ENCODE data around the gene MALT1. TPM values are rescaled to one million over a fixed set of nuclear protein-coding genes. Genes with fewer than 3 reads are reported as not detected.
"Not testable (repeated sequence)": the region's sequence is repeated elsewhere in the genome, so short reads cannot be mapped to it uniquely, and the experiment has no call there.

MALT1 gene
- total RNA-seq, 1 experiment from 2014 or later = 24.2 TPM

DNA sequence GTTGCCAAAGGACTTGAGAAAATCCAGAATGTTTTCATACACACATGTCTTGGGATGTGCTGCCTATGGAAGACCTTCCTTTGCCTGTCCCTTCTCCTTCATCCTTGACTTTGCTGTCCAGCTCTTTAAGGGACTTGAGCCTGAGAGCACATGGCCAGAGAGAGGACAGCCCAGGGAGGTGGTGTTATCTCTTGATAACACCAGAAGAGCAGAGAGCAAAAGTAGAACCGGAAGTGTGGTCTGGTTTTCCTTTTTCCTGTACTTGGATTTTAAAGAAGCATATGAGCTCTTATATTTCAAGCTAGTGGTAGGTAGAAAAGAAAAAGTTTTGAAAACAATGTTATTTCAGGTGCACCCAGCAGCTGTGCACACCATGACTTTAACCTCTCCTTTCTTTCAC is 99.3 kb downstream of the MALT1 start:
- Histone ChIP-seq H3K79me2 (ENCODE audit: low read length) (no peaks in the 10 kb centered on the region), H3K27ac (ENCODE audit: low read length) (no peak overlapping the region), H2AFZ (ENCODE audit: low read length) (no peak overlapping the region), H3F3A (ENCODE audit: low read length, unreplicated experiment) (no peaks in the 10 kb centered on the region), H3K4me2 (ENCODE audit: low read length) (no peak overlapping the region), H3K4me1 (ENCODE audit: insufficient read depth, low read length) (0 out of 2 replicates have a peak, but pooled peaks cover 3% of the 10 kb centered on the region), H3K9me2 (replicated peaks; ENCODE audit: low read length) (no peaks in the 10 kb centered on the region), H3K36me3 (ENCODE audit: low read depth, low read length) (no peaks in the 10 kb centered on the region), H4K20me1 (ENCODE audit: low read length) (no peaks in the 10 kb centered on the region), H3K27me3 (ENCODE audit: low read length) (no peaks in the 10 kb centered on the region), H3K9me3 (ENCODE audit: low read length) (no peaks in the 10 kb centered on the region), H3K4me3 (ENCODE audit: low read length) (no peak overlapping the region), H3K9ac (ENCODE audit: low read length) (no peak overlapping the region)
- ChIA-PET CTCF (no interaction called here), POLR2A (ENCODE audit: unreplicated experiment) (no interaction called here)
- intact Hi-C loops (cut with micrococcal nuclease) = no loop called here
- DNase-seq (no peak), ATAC-seq (no peak)
- no TSS peak for BruUV-seq (replicated peaks)
- TF ChIP-seq EZH2phosphoT487 (IDR thresholded peaks at IDR 0.05; ENCODE audit: borderline replicate concordance, low read length) (no peak), EZH2 (IDR thresholded peaks at IDR 0.05; ENCODE audit: low read length, unreplicated experiment) (no peak)
- TF ChIP-seq, protein P1, sequence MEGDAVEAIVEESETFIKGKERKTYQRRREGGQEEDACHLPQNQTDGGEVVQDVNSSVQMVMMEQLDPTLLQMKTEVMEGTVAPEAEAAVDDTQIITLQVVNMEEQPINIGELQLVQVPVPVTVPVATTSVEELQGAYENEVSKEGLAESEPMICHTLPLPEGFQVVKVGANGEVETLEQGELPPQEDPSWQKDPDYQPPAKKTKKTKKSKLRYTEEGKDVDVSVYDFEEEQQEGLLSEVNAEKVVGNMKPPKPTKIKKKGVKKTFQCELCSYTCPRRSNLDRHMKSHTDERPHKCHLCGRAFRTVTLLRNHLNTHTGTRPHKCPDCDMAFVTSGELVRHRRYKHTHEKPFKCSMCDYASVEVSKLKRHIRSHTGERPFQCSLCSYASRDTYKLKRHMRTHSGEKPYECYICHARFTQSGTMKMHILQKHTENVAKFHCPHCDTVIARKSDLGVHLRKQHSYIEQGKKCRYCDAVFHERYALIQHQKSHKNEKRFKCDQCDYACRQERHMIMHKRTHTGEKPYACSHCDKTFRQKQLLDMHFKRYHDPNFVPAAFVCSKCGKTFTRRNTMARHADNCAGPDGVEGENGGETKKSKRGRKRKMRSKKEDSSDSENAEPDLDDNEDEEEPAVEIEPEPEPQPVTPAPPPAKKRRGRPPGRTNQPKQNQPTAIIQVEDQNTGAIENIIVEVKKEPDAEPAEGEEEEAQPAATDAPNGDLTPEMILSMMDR (conservative IDR thresholded peaks at IDR 0.05; ENCODE audit: low read depth, low read length) = no peak

- ChIA-PET POLR2A (ENCODE audit: unreplicated experiment) (no interaction called here), CTCF (no interaction called here)
Observed at GRCh38 chr18:58772161-58772560, 100.9 kb downstream of the MALT1 start.

DNA sequence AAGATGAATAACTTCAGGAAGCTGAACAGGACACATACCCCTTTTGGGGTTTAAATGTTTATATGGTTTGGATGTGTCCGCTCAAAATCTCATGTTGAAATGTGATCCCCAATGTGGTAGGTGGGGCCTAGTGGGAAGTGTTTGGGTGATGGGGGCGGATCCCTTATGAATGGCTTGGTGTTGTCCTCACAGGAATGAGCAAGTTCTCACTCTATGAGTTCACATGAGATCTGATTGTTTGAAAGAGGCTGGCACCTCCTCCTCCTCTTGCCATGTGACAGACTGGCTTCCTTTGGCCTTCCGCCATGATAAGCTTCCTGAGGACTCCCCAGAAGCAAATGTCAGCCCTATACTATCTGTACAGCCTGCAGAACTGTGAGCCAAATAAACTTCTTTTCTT is 104.8 kb downstream of the MALT1 start:
- H3K4me2 ChIP-seq (ENCODE audit: low read length) = no peak overlapping the region
- H3K27ac ChIP-seq (ENCODE audit: low read length) = no peak overlapping the region
- DNase-seq (no peak), ATAC-seq (no peak)
- H3K4me3 ChIP-seq (ENCODE audit: low read length) = no peak overlapping the region
- no peaks in the 10 kb centered on the region for H3K4me1 ChIP-seq (ENCODE audit: insufficient read depth, low read length)
- H3K9me2 ChIP-seq (replicated peaks; ENCODE audit: low read length) = no peaks in the 10 kb centered on the region
- no peaks in the 10 kb centered on the region for H3K27me3 ChIP-seq (ENCODE audit: low read length)
- BruUV-seq (replicated peaks) = no TSS peak
- ChIA-PET POLR2A (ENCODE audit: unreplicated experiment) (no interaction called here), CTCF (no interaction called here)
- no peak for TF ChIP-seq EZH2 (IDR thresholded peaks at IDR 0.05; ENCODE audit: low read length, unreplicated experiment)
- no peak for TF ChIP-seq EZH2phosphoT487 (IDR thresholded peaks at IDR 0.05; ENCODE audit: borderline replicate concordance, low read length)
- TF ChIP-seq, protein P1 (conservative IDR thresholded peaks at IDR 0.05; ENCODE audit: low read depth, low read length) = no peak
- intact Hi-C loops (cut with micrococcal nuclease) = no loop called here
- H3K36me3 ChIP-seq (ENCODE audit: low read depth, low read length) = no peaks in the 10 kb centered on the region
- H2AFZ ChIP-seq (ENCODE audit: low read length) = no peak overlapping the region
- no peaks in the 10 kb centered on the region for H4K20me1 ChIP-seq (ENCODE audit: low read length)
- H3K9me3 ChIP-seq (ENCODE audit: low read length) = no peaks in the 10 kb centered on the region
- no peaks in the 10 kb centered on the region for H3F3A ChIP-seq (ENCODE audit: low read length, unreplicated experiment)
- H3K9ac ChIP-seq (ENCODE audit: low read length) = no peak overlapping the region
- no peaks in the 10 kb centered on the region for H3K79me2 ChIP-seq (ENCODE audit: low read length)

More at GRCh38 chr18:58772161-58772560, 100.9 kb downstream of the MALT1 start:
- no peak overlapping the region for H3K4me3 ChIP-seq (ENCODE audit: low read length)
- ATAC-seq = no peak
- no peaks in the 10 kb centered on the region for H3K9me2 ChIP-seq (replicated peaks; ENCODE audit: low read length)
- intact Hi-C loops (cut with micrococcal nuclease) = no loop called here
- H3F3A ChIP-seq (ENCODE audit: low read length, unreplicated experiment) = no peaks in the 10 kb centered on the region
- no peak overlapping the region for H2AFZ ChIP-seq (ENCODE audit: low read length)
- H3K36me3 ChIP-seq (ENCODE audit: low read depth, low read length) = no peaks in the 10 kb centered on the region
- no peaks in the 10 kb centered on the region for H3K27me3 ChIP-seq (ENCODE audit: low read length)
- H3K9ac ChIP-seq (ENCODE audit: low read length) = no peak overlapping the region
- no peak for TF ChIP-seq EZH2 (IDR thresholded peaks at IDR 0.05; ENCODE audit: low read length, unreplicated experiment)
- TF ChIP-seq EZH2phosphoT487 (IDR thresholded peaks at IDR 0.05; ENCODE audit: borderline replicate concordance, low read length) = no peak
- TF ChIP-seq, protein P1 (conservative IDR thresholded peaks at IDR 0.05; ENCODE audit: low read depth, low read length) = no peak
- H3K4me1 ChIP-seq (ENCODE audit: insufficient read depth, low read length) = 0 out of 2 replicates have a peak, but pooled peaks cover 3% of the 10 kb centered on the region
- H4K20me1 ChIP-seq (ENCODE audit: low read length) = no peaks in the 10 kb centered on the region
- no TSS peak for BruUV-seq (replicated peaks)
- H3K79me2 ChIP-seq (ENCODE audit: low read length) = no peaks in the 10 kb centered on the region
- no peak for DNase-seq
- no peak overlapping the region for H3K27ac ChIP-seq (ENCODE audit: low read length)
- no peak overlapping the region for H3K4me2 ChIP-seq (ENCODE audit: low read length)
- H3K9me3 ChIP-seq (ENCODE audit: low read length) = no peaks in the 10 kb centered on the region

DNA sequence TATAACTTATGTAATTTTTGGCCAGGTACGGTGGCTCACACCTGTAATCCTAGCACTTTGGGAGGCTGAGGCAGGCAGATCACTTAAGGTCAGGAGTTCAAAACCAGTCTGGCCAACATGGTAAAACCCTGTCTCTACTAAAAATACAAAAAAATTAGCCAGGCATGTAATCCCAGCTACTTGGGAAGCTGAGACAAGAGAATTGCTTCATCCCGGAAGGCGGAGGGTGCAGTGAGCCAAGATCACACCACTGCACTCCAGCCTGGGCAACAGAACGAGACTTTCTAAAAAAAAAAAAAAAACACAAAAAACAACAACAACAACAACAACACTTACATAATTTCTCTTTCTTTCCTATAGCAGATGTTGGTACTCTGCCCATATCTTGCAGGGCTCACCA is 105.3 kb downstream of the MALT1 start:
- H3K4me2 ChIP-seq (ENCODE audit: low read length); H2AFZ ChIP-seq (ENCODE audit: low read length); H3K9me3 ChIP-seq (ENCODE audit: low read length); H3K4me3 ChIP-seq (ENCODE audit: low read length); ATAC-seq; DNase-seq; H3K9ac ChIP-seq (ENCODE audit: low read length); H3K9me2 ChIP-seq (replicated peaks; ENCODE audit: low read length); H3K36me3 ChIP-seq (ENCODE audit: low read depth, low read length); POLR2A ChIA-PET (ENCODE audit: unreplicated experiment); H3K4me1 ChIP-seq (ENCODE audit: insufficient read depth, low read length); BruUV-seq (replicated peaks); H3K27me3 ChIP-seq (ENCODE audit: low read length); H3K27ac ChIP-seq (ENCODE audit: low read length); H4K20me1 ChIP-seq (ENCODE audit: low read length); intact Hi-C loops (cut with micrococcal nuclease); CTCF ChIA-PET; H3K79me2 ChIP-seq (ENCODE audit: low read length); H3F3A ChIP-seq (ENCODE audit: low read length, unreplicated experiment): not testable (repeated sequence)

Data from PC-3 (cell line).